ENCODE results near the gene MINDY4B.
"Not testable (repeated sequence)": the region's sequence is repeated elsewhere in the genome, so short reads cannot be mapped to it uniquely, and the experiment has no call there.

MINDY4B gene

DNA sequence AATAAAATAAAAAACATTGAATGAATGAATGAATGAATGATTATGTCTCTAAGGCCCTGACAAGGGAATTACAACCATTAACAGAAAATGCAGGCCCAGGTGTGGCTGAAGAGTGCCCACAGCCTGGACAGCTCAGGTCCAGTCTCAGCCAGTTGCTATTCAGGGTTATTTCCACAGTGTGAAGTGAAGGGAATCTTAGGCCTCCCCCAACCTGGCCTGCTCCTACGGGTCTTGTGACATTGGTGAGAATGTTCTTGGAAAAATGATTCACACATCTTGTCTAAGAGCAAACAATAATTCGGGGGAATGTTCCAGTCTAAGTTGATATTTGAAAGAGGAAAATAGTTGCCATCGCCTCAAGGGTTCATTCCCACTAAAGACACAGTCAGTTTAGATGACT is 37.0 kb downstream of the MINDY4B start:
- no peak overlapping the region for H2AFZ ChIP-seq (ENCODE audit: low read length)
- no peak overlapping the region for H3K4me3 ChIP-seq (ENCODE audit: low read length)
- H3K9ac ChIP-seq (ENCODE audit: low read length) = no peak overlapping the region
- no peaks in the 10 kb centered on the region for H3K4me1 ChIP-seq (ENCODE audit: low read length)
- H3K27ac ChIP-seq (ENCODE audit: low read length) = no peak overlapping the region
- TF ChIP-seq EZH2phosphoT487 (IDR thresholded peaks at IDR 0.05; ENCODE audit: low read length) (no peak), CTCF (IDR thresholded peaks at IDR 0.05; ENCODE audit: low read length) (no peak), EZH2 (optimal IDR thresholded peaks at IDR 0.05; ENCODE audit: low read depth, low read length) (no peak)
- no peaks in the 10 kb centered on the region for H3K36me3 ChIP-seq (replicated peaks; ENCODE audit: insufficient read depth, low read length)
- H3K4me2 ChIP-seq (ENCODE audit: low read depth, low read length) = no peak overlapping the region
- H3K27me3 ChIP-seq (replicated peaks; ENCODE audit: insufficient read depth, low read length) = no peaks in the 10 kb centered on the region
- H4K20me1 ChIP-seq (ENCODE audit: insufficient read depth, low read length) = no peaks in the 10 kb centered on the region
- H3K79me2 ChIP-seq (ENCODE audit: low read length) = no peaks in the 10 kb centered on the region
- H3F3A ChIP-seq (ENCODE audit: insufficient read depth, low read length) = no peaks in the 10 kb centered on the region
- H3K9me3 ChIP-seq (replicated peaks; ENCODE audit: insufficient read depth, low read length) = no peaks in the 10 kb centered on the region
- no peak for DNase-seq
- no peaks in the 10 kb centered on the region for H3K9me2 ChIP-seq (replicated peaks; ENCODE audit: insufficient read depth, low read length)

GRCh38 chr3:150867434-150867833 is 37.8 kb downstream of the MINDY4B start:
- H4K20me1 ChIP-seq (ENCODE audit: insufficient read depth, low read length) = no peaks in the 10 kb centered on the region
- H3F3A ChIP-seq (ENCODE audit: insufficient read depth, low read length) = no peaks in the 10 kb centered on the region
- TF ChIP-seq EZH2phosphoT487 (IDR thresholded peaks at IDR 0.05; ENCODE audit: low read length) (no peak), EZH2 (optimal IDR thresholded peaks at IDR 0.05; ENCODE audit: low read depth, low read length) (no peak), CTCF (IDR thresholded peaks at IDR 0.05; ENCODE audit: low read length) (no peak)
- no peak overlapping the region for H3K4me2 ChIP-seq (ENCODE audit: low read depth, low read length)
- no peak overlapping the region for H3K9ac ChIP-seq (ENCODE audit: low read length)
- no peak overlapping the region for H3K4me3 ChIP-seq (ENCODE audit: low read length)
- H3K27me3 ChIP-seq (replicated peaks; ENCODE audit: insufficient read depth, low read length) = no peaks in the 10 kb centered on the region
- H3K79me2 ChIP-seq (ENCODE audit: low read length) = no peaks in the 10 kb centered on the region
- no peaks in the 10 kb centered on the region for H3K9me2 ChIP-seq (replicated peaks; ENCODE audit: insufficient read depth, low read length)
- H2AFZ ChIP-seq (ENCODE audit: low read length) = no peak overlapping the region
- no peaks in the 10 kb centered on the region for H3K9me3 ChIP-seq (replicated peaks; ENCODE audit: insufficient read depth, low read length)
- DNase-seq = no peak
- no peaks in the 10 kb centered on the region for H3K36me3 ChIP-seq (replicated peaks; ENCODE audit: insufficient read depth, low read length)
- H3K4me1 ChIP-seq (ENCODE audit: low read length) = no peaks in the 10 kb centered on the region
- H3K27ac ChIP-seq (ENCODE audit: low read length) = no peak overlapping the region

DNA sequence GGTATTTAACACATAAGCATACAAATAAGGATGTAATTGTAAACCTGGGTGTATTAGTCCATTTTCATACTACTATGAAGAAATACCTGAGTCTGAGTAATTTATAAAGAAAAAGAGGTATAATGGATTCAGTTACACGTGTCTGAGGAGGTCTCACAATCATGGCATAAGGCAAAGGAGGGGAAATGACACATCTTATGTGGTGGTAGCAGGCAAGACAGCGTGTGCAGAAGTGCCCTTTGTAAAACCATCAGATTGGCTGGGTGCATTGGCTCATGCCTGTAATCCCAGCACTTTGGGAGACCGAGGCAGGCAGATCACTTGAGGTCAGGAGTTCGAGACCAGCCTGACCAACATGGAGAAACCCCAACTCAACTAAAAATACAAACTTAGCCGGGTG is 41.3 kb downstream of the MINDY4B start:
- not testable (repeated sequence) for H3K79me2 ChIP-seq (ENCODE audit: low read length); H2AFZ ChIP-seq (ENCODE audit: low read length); H3K4me1 ChIP-seq (ENCODE audit: low read length); H3K9me2 ChIP-seq (replicated peaks; ENCODE audit: insufficient read depth, low read length); DNase-seq; H3K4me2 ChIP-seq (ENCODE audit: low read depth, low read length); H4K20me1 ChIP-seq (ENCODE audit: insufficient read depth, low read length); H3F3A ChIP-seq (ENCODE audit: insufficient read depth, low read length); H3K27ac ChIP-seq (ENCODE audit: low read length); H3K9ac ChIP-seq (ENCODE audit: low read length); H3K27me3 ChIP-seq (replicated peaks; ENCODE audit: insufficient read depth, low read length); H3K36me3 ChIP-seq (replicated peaks; ENCODE audit: insufficient read depth, low read length); H3K9me3 ChIP-seq (replicated peaks; ENCODE audit: insufficient read depth, low read length); H3K4me3 ChIP-seq (ENCODE audit: low read length)

DNA sequence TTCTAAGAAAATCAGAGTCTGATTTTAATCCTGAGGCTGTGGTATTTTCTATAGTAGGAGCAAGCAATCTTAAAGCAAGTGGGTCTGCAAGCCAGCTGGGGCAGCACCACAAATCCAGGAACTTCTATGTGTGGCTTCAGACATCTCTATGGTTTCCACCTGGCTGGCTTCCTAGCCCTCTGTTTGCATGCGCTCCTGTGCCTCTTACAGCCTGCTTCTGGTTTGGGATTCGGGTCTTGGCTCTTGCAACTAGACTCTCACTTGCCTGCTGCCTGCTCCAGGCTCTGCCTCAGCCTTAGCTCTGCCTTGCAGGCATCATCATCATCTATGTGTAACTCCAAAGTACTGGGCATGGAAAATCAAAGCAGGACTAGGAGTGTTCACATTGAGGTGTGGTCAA is 43.4 kb downstream of the MINDY4B start:
- Histone ChIP-seq H2AFZ (ENCODE audit: low read length) (no peak overlapping the region), H3F3A (ENCODE audit: insufficient read depth, low read length) (no peaks in the 10 kb centered on the region), H3K36me3 (replicated peaks; ENCODE audit: insufficient read depth, low read length) (no peaks in the 10 kb centered on the region), H3K27me3 (replicated peaks; ENCODE audit: insufficient read depth, low read length) (no peaks in the 10 kb centered on the region), H3K9me2 (replicated peaks; ENCODE audit: insufficient read depth, low read length) (no peaks in the 10 kb centered on the region), H3K4me2 (ENCODE audit: low read depth, low read length) (no peak overlapping the region), H3K79me2 (ENCODE audit: low read length) (no peaks in the 10 kb centered on the region), H3K4me3 (ENCODE audit: low read length) (no peak overlapping the region), H3K4me1 (ENCODE audit: low read length) (no peaks in the 10 kb centered on the region), H3K27ac (ENCODE audit: low read length) (no peak overlapping the region), H3K9ac (ENCODE audit: low read length) (no peak overlapping the region), H4K20me1 (ENCODE audit: insufficient read depth, low read length) (no peaks in the 10 kb centered on the region), H3K9me3 (replicated peaks; ENCODE audit: insufficient read depth, low read length) (no peaks in the 10 kb centered on the region)
- TF ChIP-seq CTCF (IDR thresholded peaks at IDR 0.05; ENCODE audit: low read length) (no peak), EZH2 (optimal IDR thresholded peaks at IDR 0.05; ENCODE audit: low read depth, low read length) (no peak), EZH2phosphoT487 (IDR thresholded peaks at IDR 0.05; ENCODE audit: low read length) (no peak)
- DNase-seq = no peak

GRCh38 chr3:150857936-150858335 is 47.3 kb downstream of the MINDY4B start:
- H3K27me3 ChIP-seq (replicated peaks; ENCODE audit: insufficient read depth, low read length); DNase-seq; H3K4me2 ChIP-seq (ENCODE audit: low read depth, low read length); H3K36me3 ChIP-seq (replicated peaks; ENCODE audit: insufficient read depth, low read length); H3K9ac ChIP-seq (ENCODE audit: low read length); H3K4me3 ChIP-seq (ENCODE audit: low read length); H3K27ac ChIP-seq (ENCODE audit: low read length); H3K9me2 ChIP-seq (replicated peaks; ENCODE audit: insufficient read depth, low read length); H4K20me1 ChIP-seq (ENCODE audit: insufficient read depth, low read length); H3K9me3 ChIP-seq (replicated peaks; ENCODE audit: insufficient read depth, low read length); H3K4me1 ChIP-seq (ENCODE audit: low read length); H3K79me2 ChIP-seq (ENCODE audit: low read length); H3F3A ChIP-seq (ENCODE audit: insufficient read depth, low read length); H2AFZ ChIP-seq (ENCODE audit: low read length): not testable (repeated sequence)

Data from MM.1S (cell line).